ENCODE data around the gene GPR17.

- TF ChIP-seq CTCF (conservative IDR thresholded peaks at IDR 0.05 in 1 of 2, IDR thresholded peaks at IDR 0.05 in 1 of 2; ENCODE audit: extremely low read depth in 1 of 2, insufficient read depth in 1 of 2, low read depth in 1 of 2, low read length in 2 of 2) = peak in 1 of 2 donors; percentile 5
- TF ChIP-seq EZH2 (IDR thresholded peaks at IDR 0.05; ENCODE audit: borderline replicate concordance, low read length) = no peak
Observed at GRCh38 chr2:127701651-127702394, 55.9 kb downstream of the GPR17 start.
